DMS53 (cell line): ENCODE data around the gene U2AF2.

Source experiments
- DNase-seq: peaks from one replicate; lab custom pipeline; 2025; lab: John Stamatoyannopoulos, UW

Gene U2AF2

DNA sequence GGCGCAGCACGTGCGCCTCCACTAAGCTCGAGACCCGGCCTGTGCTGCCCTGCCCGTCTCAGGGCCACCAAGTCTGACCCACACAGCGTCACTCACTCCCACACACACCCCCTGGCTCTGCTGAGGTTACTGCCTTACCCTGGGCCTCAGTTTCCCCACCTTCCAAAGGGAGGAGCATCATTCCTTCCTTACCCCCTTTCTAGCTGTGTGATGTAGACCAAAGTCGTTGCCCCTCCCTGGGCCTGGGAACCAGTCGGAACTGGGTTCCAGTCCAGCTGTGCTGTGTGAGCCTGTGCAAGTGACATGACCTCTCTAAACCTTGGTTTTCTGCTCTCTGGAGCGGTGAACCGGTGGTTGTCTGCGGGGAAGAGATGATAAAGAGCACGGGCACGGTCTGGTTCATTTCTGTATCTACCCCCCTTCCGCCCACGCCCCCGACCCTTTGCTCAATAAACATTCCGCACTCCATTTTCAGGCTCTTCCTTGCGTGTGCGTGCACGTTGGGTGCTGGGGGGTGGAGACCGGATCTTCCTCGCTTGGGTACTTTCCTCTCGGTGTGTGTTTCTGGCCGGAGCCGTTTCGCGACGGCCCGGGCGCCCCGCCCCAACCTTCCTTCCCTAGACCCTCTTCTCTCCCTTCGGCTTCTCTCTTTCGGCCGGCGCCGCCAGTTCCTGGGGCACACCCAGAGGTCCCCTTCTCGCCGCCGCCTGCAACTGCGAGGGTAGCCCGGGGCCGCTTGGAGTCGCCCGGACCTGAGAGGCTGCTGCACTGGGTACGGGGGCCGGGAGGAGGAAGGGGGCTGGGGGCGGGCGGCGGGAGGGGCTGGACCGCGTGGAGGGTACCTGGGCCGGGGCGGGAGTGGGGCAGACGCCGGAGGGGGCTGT, 11.6 kb upstream of the U2AF2 start, which contains the start of gene ZNF581:
ZNF581 (plus strand) TSS at position 647 of the 884 bp plus-strand sequence. CDS start 923 bp downstream, outside the sequence.
- DNase-seq: peak; percentile 93

DNA sequence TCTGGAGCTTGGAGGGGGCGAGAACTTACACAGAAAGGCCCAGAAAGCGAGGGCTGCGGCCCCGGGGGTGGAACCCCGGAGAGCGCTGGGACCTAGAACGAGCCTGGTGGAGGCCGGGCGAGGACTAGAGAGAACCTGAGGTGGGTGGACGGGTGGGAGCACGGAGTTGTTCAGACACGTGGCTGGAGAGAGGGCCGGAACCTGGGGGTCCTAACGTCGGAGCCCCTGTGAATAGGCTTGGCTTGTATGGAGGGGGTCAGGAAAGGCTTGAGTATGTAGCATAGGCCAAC, 11.0 kb upstream of the U2AF2 start:
- DNase-seq: peak; percentile 57

DNA sequence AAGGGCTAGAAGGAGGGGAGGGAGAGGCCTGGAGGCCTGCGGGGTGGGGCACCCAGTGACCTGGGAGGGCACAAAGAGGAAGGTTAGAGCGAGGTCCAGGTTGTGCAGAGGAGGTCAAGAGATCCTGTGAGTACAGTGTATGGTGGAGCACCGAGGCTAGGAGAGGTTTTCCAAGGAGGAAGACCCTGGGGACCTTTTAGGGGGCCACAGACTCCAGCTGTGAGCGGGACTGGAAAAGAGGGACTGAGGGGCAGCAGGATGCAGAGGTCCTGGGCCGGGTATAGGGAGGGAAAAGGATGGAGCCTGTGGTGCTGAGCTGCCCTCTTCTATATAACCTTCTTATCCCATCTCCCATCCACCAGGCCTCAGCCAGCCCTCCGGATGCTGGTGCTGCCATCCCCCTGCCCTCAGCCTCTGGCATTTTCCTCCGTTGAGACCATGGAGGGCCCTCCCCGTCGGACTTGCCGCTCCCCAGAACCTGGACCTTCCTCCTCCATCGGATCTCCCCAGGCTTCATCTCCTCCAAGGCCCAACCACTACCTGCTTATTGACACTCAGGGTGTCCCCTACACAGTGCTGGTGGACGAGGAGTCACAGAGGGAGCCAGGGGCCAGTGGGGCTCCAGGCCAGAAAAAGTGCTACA, 10.5 kb upstream of the U2AF2 start:
- no peak for DNase-seq

DNA sequence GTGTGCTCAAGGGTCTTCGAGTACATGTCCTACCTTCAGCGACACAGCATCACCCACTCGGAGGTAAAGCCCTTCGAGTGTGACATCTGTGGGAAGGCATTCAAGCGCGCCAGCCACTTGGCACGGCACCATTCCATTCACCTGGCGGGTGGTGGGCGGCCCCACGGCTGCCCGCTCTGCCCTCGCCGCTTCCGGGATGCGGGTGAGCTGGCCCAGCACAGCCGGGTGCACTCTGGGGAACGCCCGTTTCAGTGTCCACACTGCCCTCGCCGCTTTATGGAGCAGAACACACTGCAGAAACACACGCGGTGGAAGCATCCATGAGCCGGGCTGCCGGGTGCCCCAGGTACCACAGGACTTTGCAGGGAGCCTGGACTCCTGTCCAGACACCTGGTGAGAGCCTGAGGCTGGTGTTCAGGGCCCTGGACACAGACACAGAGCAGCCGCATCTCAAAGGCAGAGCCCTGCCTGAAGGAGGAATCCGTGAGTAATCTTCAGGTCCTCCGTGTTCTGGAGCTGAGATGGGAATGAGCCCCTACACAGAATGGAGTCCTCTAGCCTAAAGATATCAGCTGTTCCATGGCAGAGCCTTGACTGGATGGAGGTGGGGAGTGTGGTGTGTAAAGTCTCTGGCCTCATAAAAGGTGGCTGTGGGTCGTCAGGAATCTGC, 9.9 kb upstream of the U2AF2 start:
- DNase-seq: no peak

DNA sequence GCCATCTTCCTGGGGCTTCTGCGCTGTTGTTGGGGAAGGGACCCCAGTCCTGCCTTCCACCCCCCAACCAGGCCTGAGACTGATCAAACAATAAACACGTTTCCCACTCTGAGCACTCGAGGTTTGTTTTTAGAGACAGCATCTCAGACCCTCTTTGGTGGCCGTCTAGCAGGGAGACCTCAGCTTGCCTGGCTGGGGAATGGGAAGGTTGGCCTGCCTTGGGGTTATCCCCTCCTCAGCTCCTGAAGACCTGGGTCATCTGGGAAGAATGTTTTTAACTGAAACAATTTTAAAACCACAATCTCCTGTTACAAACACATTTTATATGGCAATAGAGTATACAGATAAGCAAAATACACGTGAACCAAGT, 9.3 kb upstream of the U2AF2 start:
- no peak for DNase-seq

DNA sequence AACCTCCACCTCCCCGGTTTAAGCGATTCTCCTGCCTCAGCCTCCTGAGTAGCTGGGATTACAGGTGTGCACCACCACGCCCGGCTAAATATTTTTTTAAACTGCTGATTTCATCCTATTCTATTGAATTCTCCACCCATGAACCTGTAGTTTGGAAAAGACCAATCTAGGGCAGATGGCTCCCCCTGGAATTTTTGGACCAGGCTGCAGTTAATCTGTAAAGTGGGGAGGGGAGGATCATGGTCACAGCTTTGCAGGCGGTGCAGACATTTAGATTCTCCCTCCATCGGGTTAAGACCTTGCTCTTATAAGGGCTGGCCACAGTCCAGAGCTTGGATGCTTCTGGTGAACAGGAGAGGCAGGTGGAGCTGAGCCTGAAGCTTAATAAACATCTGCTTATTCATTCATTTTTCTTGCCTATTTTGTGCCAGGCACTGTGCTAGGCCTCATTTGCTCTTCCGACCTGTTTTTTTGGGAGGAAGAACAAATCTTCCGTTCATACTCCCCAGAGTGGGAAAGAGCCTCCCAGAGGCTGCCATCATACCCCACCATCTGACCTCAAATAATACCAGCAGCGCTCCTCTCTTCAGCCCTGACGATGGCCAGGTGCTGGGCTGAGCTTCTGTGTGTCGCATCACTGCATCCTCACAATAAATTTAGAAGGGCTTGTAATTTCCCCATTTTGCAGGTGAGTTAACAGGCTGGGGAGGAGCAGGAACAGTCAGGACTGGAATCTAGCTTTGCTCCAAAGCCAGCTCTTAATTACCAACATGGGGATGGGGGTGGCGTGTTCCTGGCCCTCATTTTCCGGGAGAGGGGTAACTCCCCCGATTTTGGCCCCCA, 7.7 kb upstream of the U2AF2 start:
- peak; percentile 79 for DNase-seq

DNA sequence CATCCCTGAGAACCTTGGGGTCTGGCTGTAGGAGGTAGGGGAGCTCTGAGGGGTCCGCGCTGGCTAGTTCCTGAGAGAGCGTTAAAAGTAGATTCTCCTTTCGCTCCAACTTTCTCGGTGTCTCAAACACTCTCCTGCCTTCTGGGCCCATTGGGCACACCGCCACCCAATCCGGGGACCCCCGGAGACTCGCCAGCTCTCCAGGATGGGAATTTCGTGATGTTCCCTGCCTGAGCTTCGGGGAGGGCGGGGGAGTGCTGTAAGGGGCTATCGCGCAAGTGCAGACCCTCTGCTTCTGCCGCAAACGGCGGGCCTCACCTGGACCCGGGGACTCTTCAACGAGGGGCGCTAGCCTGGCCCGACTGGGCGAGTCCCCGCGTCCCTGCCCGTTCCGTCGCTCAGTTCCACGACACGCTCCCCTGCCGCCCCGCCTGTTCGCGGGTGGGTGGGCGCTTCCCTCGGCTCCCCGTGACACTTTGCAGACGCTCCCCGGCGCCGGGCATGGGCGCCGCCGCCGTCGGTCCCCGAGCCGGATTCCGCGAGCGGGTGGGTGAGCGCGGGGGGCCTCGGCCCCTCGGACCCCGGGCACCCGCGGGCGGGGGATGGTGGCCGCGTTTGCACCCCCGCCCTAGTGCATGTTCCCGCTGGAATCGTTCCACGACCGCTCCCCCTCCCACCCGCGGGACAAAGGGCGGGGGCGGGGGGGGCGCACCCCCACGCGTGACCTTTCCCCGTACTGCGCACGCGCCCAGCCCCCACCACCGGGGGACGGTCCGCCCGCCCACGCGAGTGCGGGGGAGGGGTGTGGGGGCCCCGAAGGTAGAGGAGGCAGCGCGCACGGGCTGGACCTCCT, 6.9 kb upstream of the U2AF2 start, which contains the start of gene CCDC106:
CCDC106 (plus strand) TSS at position 481 of the 853 bp plus-strand sequence. CDS start 835 bp downstream, outside the sequence.
- peak; percentile 86 for DNase-seq

DNA sequence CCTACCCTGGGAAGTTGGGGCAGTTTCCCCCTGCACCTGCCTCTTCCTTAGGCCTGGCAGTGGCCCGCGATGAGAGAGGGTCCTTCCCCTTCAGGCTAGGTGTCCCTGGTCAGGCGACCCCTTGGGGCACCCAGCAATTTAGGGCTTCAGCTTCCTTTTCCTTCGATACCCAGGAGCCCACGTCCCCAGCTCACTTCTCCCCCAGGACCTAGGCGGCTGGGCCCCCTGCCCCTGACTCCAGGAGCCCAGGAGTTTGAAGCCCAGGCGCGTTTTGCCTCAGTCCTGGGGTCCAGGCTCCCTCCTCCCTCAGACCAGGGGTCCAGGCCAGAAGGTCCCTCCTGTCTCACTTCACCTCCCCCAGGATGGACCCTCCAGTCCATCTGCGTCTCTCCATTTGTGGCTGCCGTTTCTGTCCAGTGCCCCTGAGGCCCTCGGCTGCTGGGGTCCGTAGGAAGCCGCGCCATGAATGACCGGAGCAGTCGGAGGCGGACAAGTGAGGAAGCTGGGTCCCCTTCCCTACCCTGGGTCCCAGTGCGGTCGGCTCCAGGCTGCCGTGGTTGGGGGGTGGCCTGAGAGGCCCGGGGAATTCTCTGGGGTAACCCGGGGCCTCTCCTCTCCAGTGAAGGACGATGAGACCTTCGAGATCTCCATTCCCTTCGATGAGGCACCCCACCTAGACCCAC, 6.1 kb upstream of the U2AF2 start:
- DNase-seq: no peak

DNA sequence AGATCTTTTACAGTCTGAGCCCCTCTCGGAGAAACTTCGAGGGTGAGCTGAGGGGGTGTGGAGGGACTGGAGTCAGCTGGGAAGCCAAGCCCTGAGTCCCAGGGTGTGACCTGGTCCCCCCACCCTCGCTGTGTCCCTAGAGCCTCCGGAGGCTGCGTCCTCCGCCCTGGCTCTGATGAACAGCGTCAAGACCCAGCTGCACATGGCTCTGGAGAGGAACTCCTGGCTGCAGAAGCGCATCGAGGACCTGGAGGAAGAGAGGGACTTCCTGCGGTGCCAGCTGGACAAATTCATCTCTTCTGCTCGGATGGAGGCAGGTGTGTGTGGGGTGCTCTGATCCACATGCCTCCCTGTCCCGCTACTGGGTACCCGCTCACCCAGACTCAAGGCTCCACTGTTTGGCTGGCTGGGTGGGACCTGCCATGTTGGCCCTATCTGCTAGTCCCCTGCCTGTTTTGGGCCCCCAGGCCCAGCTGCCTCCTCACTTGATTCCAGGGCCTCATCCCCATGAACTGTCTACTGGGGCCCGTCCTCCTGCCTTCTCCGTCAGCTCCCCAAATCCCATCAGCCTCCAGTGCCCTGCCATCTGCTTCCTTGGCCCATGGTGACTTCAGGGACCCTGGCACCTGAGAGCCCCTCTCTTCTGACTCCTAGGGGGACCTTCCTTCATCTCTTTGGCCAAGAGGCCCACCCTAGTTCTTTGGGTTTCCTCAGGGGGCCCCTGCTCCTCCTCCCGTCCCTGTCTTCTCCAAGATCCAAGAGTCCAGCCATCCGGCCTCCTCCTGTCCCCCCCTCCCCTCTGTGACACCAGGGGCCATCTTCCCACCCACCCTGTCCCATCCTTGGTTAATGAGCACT, 5.3 kb upstream of the U2AF2 start:
- DNase-seq: peak; percentile 33

DNA sequence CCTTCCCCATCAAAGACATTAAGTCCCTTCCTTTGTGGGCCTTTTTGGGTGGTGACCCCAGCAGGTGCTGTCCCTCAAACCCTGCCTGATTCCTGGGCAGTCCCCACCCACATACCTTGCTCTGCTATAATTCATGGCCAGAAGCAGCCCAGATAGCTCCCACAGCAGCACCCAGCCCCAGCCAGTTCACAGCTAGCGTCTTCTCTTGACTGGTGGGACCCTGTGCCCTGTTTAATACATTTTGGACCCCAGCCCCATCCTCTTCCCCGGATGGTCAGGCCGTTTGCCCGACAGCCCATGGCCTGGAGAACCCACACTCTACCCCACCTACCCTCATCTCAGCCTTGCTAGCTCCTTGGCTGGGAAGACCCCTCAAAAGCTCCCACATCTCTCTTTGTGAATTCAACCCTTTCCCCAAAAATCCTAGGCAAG, 4.7 kb upstream of the U2AF2 start:
- DNase-seq: no peak

DNA sequence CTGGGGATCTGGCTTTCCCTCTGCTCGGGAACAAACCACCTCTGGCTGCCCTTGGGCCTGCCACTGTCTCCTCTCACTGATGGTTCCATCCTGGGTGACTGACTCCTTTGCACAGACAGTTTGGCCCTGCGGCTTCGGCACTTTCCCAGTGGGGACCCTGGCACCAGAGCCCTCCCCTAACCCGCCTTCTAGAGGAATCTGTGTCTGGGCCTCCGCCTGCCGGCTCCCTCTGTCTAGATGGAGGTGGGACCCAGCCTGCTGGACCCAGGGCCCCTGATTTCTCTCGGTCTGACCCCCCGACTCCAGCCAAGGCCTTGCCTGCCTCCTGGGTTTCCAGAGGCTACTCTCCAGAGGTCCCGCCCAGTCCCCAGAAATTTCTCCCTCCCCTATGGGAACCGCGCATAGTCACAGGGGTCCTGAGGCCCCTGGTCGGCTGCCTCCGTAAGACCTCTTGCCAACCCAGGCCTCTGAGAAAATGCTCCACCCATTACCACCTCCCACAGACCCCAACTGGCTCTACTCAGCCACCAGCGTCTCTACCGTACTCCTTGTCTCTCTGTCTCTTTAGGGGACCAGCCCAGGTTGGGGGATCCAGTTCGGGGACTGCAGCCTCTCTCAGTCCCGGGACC, 4.1 kb upstream of the U2AF2 start:
- DNase-seq: no peak

DNA sequence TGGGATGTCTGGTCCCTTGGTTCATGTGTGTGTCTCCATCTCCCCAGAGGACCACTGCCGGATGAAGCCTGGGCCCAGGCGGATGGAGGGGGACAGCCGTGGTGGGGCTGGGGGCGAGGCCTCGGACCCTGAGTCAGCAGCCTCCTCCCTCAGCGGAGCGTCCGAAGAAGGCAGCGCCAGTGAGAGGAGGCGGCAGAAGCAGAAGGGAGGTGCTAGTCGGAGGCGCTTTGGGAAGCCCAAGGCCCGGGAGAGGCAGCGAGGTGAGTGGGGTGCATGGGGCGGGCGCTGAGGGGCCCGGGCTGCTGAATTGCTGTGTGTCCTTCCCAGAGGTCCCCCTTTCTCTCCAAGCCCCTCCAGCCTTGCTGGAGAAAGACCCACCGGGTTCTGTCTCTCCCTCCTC, 3.6 kb upstream of the U2AF2 start:
- no peak for DNase-seq

DNA sequence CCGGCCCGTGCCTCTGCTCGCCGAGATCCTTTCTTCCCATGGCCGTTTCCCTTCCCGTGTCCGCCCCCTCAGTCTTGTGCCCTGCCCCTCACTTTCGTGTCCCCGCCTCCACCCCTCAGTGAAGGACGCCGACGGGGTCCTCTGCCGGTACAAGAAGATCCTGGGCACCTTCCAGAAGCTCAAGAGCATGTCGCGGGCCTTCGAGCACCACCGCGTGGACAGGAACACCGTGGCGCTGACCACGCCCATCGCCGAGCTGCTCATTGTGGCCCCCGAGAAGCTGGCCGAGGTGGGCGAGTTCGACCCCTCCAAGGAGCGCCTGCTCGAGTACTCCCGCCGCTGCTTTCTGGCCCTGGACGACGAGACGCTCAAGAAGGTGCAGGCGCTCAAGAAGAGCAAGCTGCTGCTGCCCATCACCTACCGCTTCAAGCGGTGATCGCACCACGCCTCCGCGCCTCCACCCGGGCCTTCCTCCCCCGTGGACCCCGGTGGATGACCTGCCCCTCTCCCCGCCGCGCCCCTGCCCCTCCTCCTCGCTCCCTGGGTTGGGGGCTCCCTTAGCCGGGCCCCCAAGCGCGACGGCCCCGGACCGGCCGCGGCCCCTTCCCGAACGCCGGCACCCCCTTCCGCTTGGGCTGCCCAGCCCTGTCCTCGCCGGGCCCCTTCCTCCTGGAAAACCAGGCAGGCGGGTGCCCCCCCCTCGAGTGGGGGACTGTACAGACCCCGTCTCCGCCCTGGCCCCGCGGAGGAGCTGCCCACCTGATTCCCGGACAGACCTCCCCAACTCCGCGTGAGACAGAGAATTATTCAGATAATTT, 2.3 kb upstream of the U2AF2 start:
- no peak for DNase-seq

DNA sequence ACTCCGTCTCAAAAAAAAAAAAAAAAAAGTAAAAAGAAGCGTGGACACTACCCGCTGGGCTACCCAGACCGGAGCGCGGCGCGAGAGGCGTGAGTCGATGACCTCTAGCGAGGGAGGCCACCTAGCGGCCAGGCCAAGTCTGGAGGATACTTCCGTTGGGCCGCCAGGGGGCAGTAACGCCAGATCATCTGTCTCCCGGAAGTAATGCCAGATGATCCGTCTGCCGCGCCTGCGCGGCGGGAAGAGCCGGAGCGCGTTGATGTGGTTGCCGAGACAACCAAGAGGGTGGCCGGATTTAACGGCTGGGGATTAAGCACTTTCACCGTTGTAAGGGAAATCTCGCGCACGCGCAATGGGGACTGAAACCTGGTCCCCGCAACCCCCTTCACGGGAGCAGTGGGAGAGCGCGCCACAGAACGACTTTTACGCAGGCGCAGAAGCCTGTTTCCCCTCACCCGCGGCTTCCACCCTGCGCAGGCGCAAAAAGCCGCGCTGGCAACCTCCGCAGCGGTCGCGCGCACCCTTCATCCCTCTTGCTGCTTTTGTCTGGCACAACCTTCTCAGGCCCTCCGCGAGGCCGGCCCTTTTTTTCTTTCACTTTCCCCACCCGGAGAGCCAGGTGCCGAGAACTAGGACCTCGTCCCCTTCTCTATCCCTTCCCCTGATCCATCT, 1.0 kb upstream of the U2AF2 start:
- DNase-seq: peak; percentile 99

DNA sequence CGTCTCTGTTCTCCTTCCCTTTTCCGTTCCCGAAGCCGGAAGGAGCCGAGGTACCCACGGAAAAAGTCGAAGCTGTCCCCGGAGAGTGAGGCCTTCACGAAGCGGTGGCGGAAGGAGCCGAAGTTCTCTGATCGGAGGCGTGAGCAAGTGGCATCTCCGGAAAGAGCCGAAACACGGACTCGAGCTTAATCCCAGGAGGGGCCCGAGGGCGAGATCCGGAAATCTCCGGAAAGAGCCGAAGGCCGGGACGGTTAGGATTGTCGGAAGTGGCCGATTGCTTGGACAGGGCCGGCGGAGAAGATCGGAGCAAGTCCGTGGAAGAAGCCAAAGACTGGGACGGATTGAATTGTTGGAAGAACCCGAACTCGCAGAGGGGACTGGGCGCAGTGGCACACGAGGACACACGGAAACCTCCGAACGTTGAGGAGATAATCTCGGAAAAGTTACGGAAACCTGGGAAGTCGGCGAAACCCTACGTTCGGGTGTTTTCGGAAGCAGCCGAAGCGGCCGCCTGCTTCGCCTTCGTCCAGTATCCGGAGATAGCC, 440 bp upstream of the U2AF2 start:
- DNase-seq: peak; percentile 100

DNA sequence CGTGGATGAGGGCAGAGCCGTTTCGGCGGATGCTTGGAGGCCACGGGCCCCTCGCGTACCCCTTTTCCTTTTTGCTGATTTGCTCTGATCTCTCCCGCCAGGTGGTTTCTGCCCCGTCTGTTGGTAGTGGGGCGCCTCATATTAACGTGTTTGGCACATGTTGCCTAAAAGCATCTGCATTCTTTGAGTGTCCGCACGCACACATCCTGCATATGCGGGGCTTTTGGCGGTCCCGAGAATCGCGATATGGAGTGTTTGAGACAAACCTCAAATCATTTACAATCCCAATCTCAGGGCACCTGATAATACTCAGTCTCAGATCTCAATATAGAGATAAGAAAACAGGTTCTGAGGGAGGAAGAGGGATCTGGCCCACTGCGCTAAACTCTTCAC, 809 bp downstream of the U2AF2 start:
- DNase-seq: no peak

DNA sequence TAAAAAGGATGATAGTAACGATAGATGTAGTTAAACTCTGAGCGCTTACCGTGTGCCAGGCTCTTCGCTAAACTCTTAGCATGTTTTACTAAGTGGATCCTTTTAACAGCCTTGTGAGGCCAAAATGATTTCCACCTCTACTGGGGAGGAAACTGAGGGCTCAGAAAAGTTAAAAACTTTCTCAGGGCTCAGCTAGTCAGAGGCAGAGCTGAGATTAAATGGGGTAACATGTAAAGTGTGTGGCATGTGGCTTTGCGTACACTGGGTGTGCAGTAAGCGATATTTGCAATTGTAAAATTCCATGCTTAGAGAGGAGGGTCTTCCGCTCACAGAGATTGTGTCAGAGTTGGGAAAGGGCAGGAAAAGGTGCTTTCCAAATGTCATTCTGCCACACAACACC, 1.7 kb downstream of the U2AF2 start:
- no peak for DNase-seq
